Mesendoderm (in vitro differentiated cells): ENCODE measurements around the gene RPS6KL1.

Source experiments
- DNase-seq: peaks from one replicate; pipeline ENCODE4 v3.0.0; 2013
- H2AK5ac ChIP-seq: 2 replicates; pipeline ENCODE4 v1.6.1; 2013; ENCODE audit warnings: low read length, inconsistent platforms
- H2BK120ac ChIP-seq: 2 replicates; pipeline ENCODE4 v1.6.1; 2013; ENCODE audit warnings: low read depth, mild to moderate bottlenecking, low read length, moderate library complexity, mixed read lengths
- H2BK15ac ChIP-seq: replicated peaks from 2 replicates; pipeline ENCODE4 v1.6.1; 2013; ENCODE audit warnings: low read depth, mild to moderate bottlenecking, moderate library complexity
- H2BK5ac ChIP-seq: 2 replicates; pipeline ENCODE4 v1.6.1; 2013; ENCODE audit warnings: low read length, inconsistent platforms
- H3K18ac ChIP-seq: 2 replicates; pipeline ENCODE4 v1.6.1; 2013; ENCODE audit warnings: mild to moderate bottlenecking, low read length, mixed read lengths
- H3K23ac ChIP-seq: one replicate; pipeline ENCODE4 v1.6.1; 2013; ENCODE audit warnings: low read length
- H3K27ac ChIP-seq: 2 replicates; pipeline ENCODE4 v1.5.1; 2013; ENCODE audit warnings: low read depth, mild to moderate bottlenecking, inconsistent platforms, low read length, moderate library complexity
- H3K27me3 ChIP-seq: 2 replicates; pipeline ENCODE4 v1.6.1; 2013; ENCODE audit warnings: low read length, control low read depth, mild to moderate bottlenecking, inconsistent platforms; ENCODE audit not compliant: insufficient read depth, poor library complexity
- H3K36me3 ChIP-seq: 2 replicates; pipeline ENCODE4 v1.6.1; 2013; ENCODE audit warnings: low read length, inconsistent platforms; ENCODE audit not compliant: control insufficient read depth, insufficient read depth
- H3K4ac ChIP-seq: one replicate; pipeline ENCODE4 v1.6.1; 2013; ENCODE audit warnings: low read depth, mild to moderate bottlenecking, low read length, moderate library complexity
- H3K4me1 ChIP-seq: 2 replicates; pipeline ENCODE4 v1.6.1; 2013; ENCODE audit warnings: low read depth, low read length, inconsistent platforms; ENCODE audit not compliant: control insufficient read depth
- H3K4me2 ChIP-seq: 2 replicates; pipeline ENCODE4 v1.6.1; 2013; ENCODE audit warnings: low read length
- H3K4me3 ChIP-seq: 2 replicates; pipeline ENCODE4 v1.5.1; 2013; ENCODE audit warnings: mild to moderate bottlenecking, low read length
- H3K56ac ChIP-seq: one replicate; pipeline ENCODE4 v1.6.1; 2013; ENCODE audit warnings: low read length
- H3K79me1 ChIP-seq: 2 replicates; pipeline ENCODE4 v1.6.1; 2013; ENCODE audit warnings: low read length, inconsistent platforms
- H3K79me2 ChIP-seq: 2 replicates; pipeline ENCODE4 v1.6.1; 2013; ENCODE audit warnings: mild to moderate bottlenecking, low read length; ENCODE audit not compliant: control insufficient read depth, insufficient read depth
- H3K9ac ChIP-seq: 2 replicates; pipeline ENCODE4 v1.6.1; 2013; ENCODE audit warnings: low read length, inconsistent platforms
- H4K5ac ChIP-seq: one replicate; pipeline ENCODE4 v1.6.1; 2013; ENCODE audit warnings: low read length
- H4K8ac ChIP-seq: one replicate; pipeline ENCODE4 v1.6.1; 2013; ENCODE audit warnings: low read depth, mild to moderate bottlenecking, control low read depth, low read length, moderate library complexity
- WGBS: extraction: QIAGEN DNeasy Blood & Tissue Kit; methylation state at CpG from one replicate; pipeline ENCODE4 v1.1.7; 2013; ENCODE audit warnings: low lambda C conversion rate, missing lambda C conversion rate; ENCODE audit not compliant: insufficient coverage; ENCODE audit errors: extremely low coverage; 5-methylcytosine and 5-hydroxymethylcytosine counted together

The RPS6KL1 gene

GRCh38 chr14:74963178-74963704, 40.2 kb upstream of the RPS6KL1 start:
- no peak overlapping the region for H2BK15ac ChIP-seq
- no peaks in the 10 kb centered on the region for H3K27me3 ChIP-seq
- H3K27ac ChIP-seq: no peak overlapping the region
- H3K79me1 ChIP-seq: no peaks in the 10 kb centered on the region
- H3K23ac ChIP-seq: no peak overlapping the region
- no peak overlapping the region for H3K4ac ChIP-seq
- no peak overlapping the region for H4K5ac ChIP-seq
- H3K18ac ChIP-seq: no peak overlapping the region
- no peak overlapping the region for H4K8ac ChIP-seq
- no peak overlapping the region for H3K9ac ChIP-seq
- H2BK5ac ChIP-seq: no peak overlapping the region
- H3K4me2 ChIP-seq: no peak overlapping the region
- H3K36me3 ChIP-seq: no peaks in the 10 kb centered on the region
- H3K4me3 ChIP-seq: no peak overlapping the region
- DNase-seq: no peak
- H3K79me2 ChIP-seq: no peaks in the 10 kb centered on the region
- no peak overlapping the region for H2BK120ac ChIP-seq
- H2AK5ac ChIP-seq: no peak overlapping the region
- no CpG with 5 or more reads among the region's 12 CpGs for WGBS
- no peak overlapping the region for H3K56ac ChIP-seq
- H3K4me1 ChIP-seq: no peaks in the 10 kb centered on the region

- no CpG with 5 or more reads among the region's 8 CpGs for WGBS
- no peak overlapping the region for H2BK5ac ChIP-seq
- no peak overlapping the region for H3K56ac ChIP-seq
- H3K9ac ChIP-seq: no peak overlapping the region
- no peak overlapping the region for H3K27ac ChIP-seq
- H3K18ac ChIP-seq: no peak overlapping the region
- no peak overlapping the region for H2AK5ac ChIP-seq
- DNase-seq: no peak
- H3K23ac ChIP-seq: no peak overlapping the region
- H2BK15ac ChIP-seq: no peak overlapping the region
- H3K79me1 ChIP-seq: no peaks in the 10 kb centered on the region
- H3K4ac ChIP-seq: no peak overlapping the region
- no peak overlapping the region for H4K8ac ChIP-seq
- no peaks in the 10 kb centered on the region for H3K4me1 ChIP-seq
- H3K27me3 ChIP-seq: no peaks in the 10 kb centered on the region
- no peak overlapping the region for H4K5ac ChIP-seq
- H3K36me3 ChIP-seq: no peaks in the 10 kb centered on the region
- no peak overlapping the region for H2BK120ac ChIP-seq
- H3K4me3 ChIP-seq: no peak overlapping the region
- H3K79me2 ChIP-seq: no peaks in the 10 kb centered on the region
- H3K4me2 ChIP-seq: no peak overlapping the region
Observed at GRCh38 chr14:74962493-74962892, 39.4 kb upstream of the RPS6KL1 start.

- no peak overlapping the region for H3K9ac ChIP-seq
- H3K79me1 ChIP-seq: no peaks in the 10 kb centered on the region
- H3K79me2 ChIP-seq: no peaks in the 10 kb centered on the region
- no peak overlapping the region for H3K4me3 ChIP-seq
- no peak overlapping the region for H2BK15ac ChIP-seq
- no peak overlapping the region for H4K5ac ChIP-seq
- no peak for DNase-seq
- WGBS: no CpG with 5 or more reads among the region's 11 CpGs
- H3K36me3 ChIP-seq: no peaks in the 10 kb centered on the region
- H3K27me3 ChIP-seq: no peaks in the 10 kb centered on the region
- no peak overlapping the region for H4K8ac ChIP-seq
- no peak overlapping the region for H3K4me2 ChIP-seq
- no peak overlapping the region for H3K18ac ChIP-seq
- no peak overlapping the region for H2BK5ac ChIP-seq
- no peak overlapping the region for H3K23ac ChIP-seq
- H3K27ac ChIP-seq: no peak overlapping the region
- H2BK120ac ChIP-seq: no peak overlapping the region
- no peak overlapping the region for H3K4ac ChIP-seq
- H3K4me1 ChIP-seq: no peaks in the 10 kb centered on the region
- H3K56ac ChIP-seq: no peak overlapping the region
- no peak overlapping the region for H2AK5ac ChIP-seq
Observed at GRCh38 chr14:74962046-74962445, 39.0 kb upstream of the RPS6KL1 start.

GRCh38 chr14:74961238-74961911, 38.3 kb upstream of the RPS6KL1 start:
- WGBS: no CpG with 5 or more reads among the region's 5 CpGs
- H3K27me3 ChIP-seq: no peaks in the 10 kb centered on the region
- H3K79me2 ChIP-seq: no peaks in the 10 kb centered on the region
- no peaks in the 10 kb centered on the region for H3K4me1 ChIP-seq
- H3K4ac ChIP-seq: no peak overlapping the region
- no peak overlapping the region for H3K27ac ChIP-seq
- no peak for DNase-seq
- H3K23ac ChIP-seq: no peak overlapping the region
- H4K8ac ChIP-seq: no peak overlapping the region
- no peaks in the 10 kb centered on the region for H3K36me3 ChIP-seq
- H3K79me1 ChIP-seq: no peaks in the 10 kb centered on the region
- no peak overlapping the region for H4K5ac ChIP-seq
- no peak overlapping the region for H3K4me2 ChIP-seq
- H2AK5ac ChIP-seq: no peak overlapping the region
- no peak overlapping the region for H2BK120ac ChIP-seq
- H3K18ac ChIP-seq: no peak overlapping the region
- H2BK15ac ChIP-seq: no peak overlapping the region
- no peak overlapping the region for H3K9ac ChIP-seq
- no peak overlapping the region for H3K56ac ChIP-seq
- H3K4me3 ChIP-seq: no peak overlapping the region
- no peak overlapping the region for H2BK5ac ChIP-seq

GRCh38 chr14:74960736-74961135, 37.7 kb upstream of the RPS6KL1 start:
- H3K79me1 ChIP-seq: no peaks in the 10 kb centered on the region
- no peaks in the 10 kb centered on the region for H3K36me3 ChIP-seq
- no peak overlapping the region for H2BK15ac ChIP-seq
- WGBS: no CpG with 5 or more reads among the region's 4 CpGs
- no peak overlapping the region for H3K23ac ChIP-seq
- H3K18ac ChIP-seq: no peak overlapping the region
- H2BK120ac ChIP-seq: no peak overlapping the region
- no peaks in the 10 kb centered on the region for H3K4me1 ChIP-seq
- no peak overlapping the region for H3K56ac ChIP-seq
- H3K4me3 ChIP-seq: no peak overlapping the region
- no peaks in the 10 kb centered on the region for H3K27me3 ChIP-seq
- no peak overlapping the region for H3K4me2 ChIP-seq
- H4K5ac ChIP-seq: no peak overlapping the region
- no peak overlapping the region for H2BK5ac ChIP-seq
- H2AK5ac ChIP-seq: no peak overlapping the region
- no peak for DNase-seq
- no peak overlapping the region for H3K9ac ChIP-seq
- H3K79me2 ChIP-seq: no peaks in the 10 kb centered on the region
- H3K4ac ChIP-seq: no peak overlapping the region
- H3K27ac ChIP-seq: no peak overlapping the region
- no peak overlapping the region for H4K8ac ChIP-seq
